DMS153 (cell line): ENCODE results near the gene EXTL2.
"Not testable (repeated sequence)": the region's sequence is repeated elsewhere in the genome, so short reads cannot be mapped to it uniquely, and the experiment has no call there.

Source experiments
- DNase-seq: peaks from one replicate; lab custom pipeline; 2025; lab: John Stamatoyannopoulos, UW

Gene EXTL2

GRCh38 chr1:100860397-100860991 lies 34.1 kb downstream of the EXTL2 start:
- DNase-seq, result no peak

DNA sequence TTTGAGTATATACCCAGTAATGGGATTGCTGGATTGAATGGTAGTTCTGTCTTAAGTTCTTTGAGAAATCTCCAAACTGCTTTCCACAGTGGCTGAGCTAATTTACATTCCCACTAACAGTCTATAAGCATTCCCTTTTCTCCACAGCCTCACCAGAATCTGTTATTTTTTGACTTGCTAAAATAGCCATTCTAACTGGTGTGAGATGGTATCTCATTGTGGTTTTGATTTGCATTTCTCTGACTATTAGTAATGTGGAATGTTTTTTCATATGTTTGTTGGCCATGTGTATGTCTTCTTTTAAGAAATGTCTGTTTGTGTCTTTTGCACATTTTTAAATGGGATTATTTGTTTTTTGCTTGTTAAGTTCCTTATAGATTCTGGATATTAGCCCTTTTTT lies 39.5 kb downstream of the EXTL2 start:
- not testable (repeated sequence) for DNase-seq

- DNase-seq, result no peak
Observed at GRCh38 chr1:100852976-100853375, 41.7 kb downstream of the EXTL2 start.

- no peak for DNase-seq
Observed at GRCh38 chr1:100851726-100852125, 42.9 kb downstream of the EXTL2 start.

GRCh38 chr1:100847361-100848082 lies 47.1 kb downstream of the EXTL2 start:
- DNase-seq, result no peak

GRCh38 chr1:100843160-100843559 lies 51.5 kb downstream of the EXTL2 start:
- not testable (repeated sequence) for DNase-seq

DNA sequence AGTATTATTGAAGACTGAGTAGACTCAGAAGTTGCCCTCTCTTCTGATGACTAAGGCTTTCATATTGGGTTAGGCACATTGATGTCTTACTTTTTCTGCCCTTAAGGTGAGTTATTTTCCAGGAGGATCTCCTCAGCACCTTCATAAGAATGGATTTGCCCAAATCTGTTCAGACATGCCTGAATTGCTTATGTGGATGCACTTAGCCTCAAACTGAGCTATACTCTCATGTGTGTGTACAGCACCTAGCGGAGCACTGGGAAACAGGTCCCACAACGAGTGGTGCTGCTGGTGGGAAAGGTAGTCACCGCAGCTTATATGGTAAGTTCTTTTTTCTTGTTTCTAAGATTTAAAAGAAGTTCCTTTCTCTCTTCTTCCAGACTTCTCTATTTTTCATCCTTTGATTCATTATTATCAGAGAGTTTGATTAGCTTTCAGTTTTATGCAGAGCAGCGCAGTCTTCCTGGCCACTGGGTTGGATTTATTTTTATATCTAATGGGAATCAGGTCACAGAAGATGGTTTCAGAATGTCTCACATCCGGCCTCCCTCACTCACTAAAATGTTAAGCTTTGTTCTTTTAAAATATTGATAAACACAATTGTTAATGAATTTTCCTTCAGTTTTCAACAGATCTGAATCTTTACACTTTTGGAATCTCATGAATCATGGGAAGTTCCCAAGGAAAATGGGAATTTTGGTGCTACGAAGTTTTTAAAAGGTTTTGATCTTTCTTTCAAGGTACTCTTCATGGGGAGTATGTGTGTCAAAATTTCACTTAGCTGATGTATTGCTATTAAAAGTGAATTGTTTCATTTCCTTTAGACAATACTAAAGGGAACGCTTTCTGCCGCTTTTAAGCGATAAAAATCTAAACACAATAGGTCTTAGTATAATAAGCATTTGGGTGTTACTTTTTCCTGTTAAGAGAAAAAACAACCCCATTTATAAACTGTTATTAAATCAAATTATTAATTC lies 58.5 kb downstream of the EXTL2 start:
- DNase-seq, result no peak

GRCh38 chr1:100834777-100835660 lies 59.6 kb downstream of the EXTL2 start:
- DNase-seq, result no peak

DNA sequence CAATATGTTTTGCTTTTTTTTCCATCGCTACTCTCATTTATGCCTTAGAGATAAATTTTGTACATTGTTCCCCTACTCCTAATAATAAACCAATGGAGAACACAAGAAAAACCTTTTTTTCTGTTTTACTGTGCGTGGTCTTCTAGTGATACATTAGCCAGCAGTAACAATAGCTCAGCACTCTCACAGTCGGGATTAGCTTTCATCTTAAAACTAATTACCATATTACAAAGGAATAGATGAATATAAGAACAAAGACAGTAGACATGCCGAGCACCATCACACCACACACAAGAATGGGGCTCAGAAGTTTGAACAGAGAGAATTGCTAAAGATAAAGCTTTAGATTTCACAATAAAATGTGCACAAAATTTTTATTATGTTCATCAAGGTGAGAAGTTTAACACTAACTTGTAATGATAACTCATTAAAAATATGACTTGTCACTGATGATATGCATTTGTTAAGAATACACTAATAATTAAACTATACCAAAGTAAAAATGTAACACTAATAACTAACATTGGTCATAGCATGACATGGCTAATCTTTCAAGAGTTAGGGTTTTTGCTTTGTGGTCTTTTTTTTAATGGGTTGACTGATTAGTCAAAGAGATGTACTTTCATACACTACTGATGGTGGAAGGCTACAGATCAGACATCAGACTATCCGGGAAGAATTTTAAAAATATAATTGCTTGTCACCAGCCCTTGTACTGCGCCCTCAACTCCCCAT lies 61.8 kb downstream of the EXTL2 start:
- DNase-seq, result no peak

DNA sequence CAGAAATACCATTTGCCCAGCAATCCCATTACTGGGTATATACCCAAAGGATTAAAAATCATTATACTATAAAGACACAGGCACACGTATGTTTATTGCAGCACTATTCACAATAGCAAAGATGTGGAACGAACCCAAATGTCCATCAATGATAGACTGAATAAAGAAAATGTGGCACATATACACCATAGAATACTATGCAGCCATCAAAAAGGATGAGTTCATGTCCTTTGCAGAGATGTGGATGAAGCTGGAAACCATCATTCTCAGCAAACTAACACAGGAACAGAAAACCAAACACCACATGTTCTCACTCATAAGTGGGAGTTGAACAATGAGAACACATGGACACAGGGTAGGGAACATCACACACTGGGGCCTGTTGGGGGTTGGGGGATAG lies 69.0 kb downstream of the EXTL2 start:
- DNase-seq, result not testable (repeated sequence)
